Esophagus muscularis mucosa (tissue), 3 donors: Measurements from ENCODE around the gene HNRNPU.

Experiments used
- CTCF ChIP-seq, 3 experiments: fragments of 200-600 bp in 2 of 3; fragments of 450-650 bp in 1 of 3; sonication (generic) in 2 of 3; IDR thresholded peaks; one replicate each; pipeline ENCODE4 v1.5.1; 2017 to 2019; ENCODE audit warnings: antibody characterized with exemption in 3 of 3, mild to moderate bottlenecking in 2 of 3, moderate library complexity in 1 of 3
- POLR2A ChIP-seq: fragments of 450-650 bp; IDR thresholded peaks from one replicate; pipeline ENCODE4 v1.6.1; 2017; ENCODE audit warnings: antibody characterized with exemption, moderate library complexity, mild to moderate bottlenecking, low read depth
- POLR2AphosphoS5 ChIP-seq, 2 donors: sonication (generic); formaldehyde crosslinking; IDR thresholded peaks; one replicate each; pipeline ENCODE4 v1.6.1; 2017; ENCODE audit warnings: antibody characterized with exemption in 2 of 2

GRCh38 chr1:244864253-244865027 is at the start of gene HNRNPU:
- TF ChIP-seq CTCF (IDR thresholded peaks at IDR 0.05) (peak in 2 of 3 experiments; percentile 27 to 36), POLR2A (peak; percentile 97), POLR2AphosphoS5 (IDR thresholded peaks at IDR 0.05) (peak; percentile 100)
